ENCODE data around the gene KLF13. TPM values are rescaled to one million over a fixed set of nuclear protein-coding genes. Genes with fewer than 3 reads are reported as not detected.

KLF13 gene
- polyA plus RNA-seq, 1 experiment, result 11.5 TPM

DNA sequence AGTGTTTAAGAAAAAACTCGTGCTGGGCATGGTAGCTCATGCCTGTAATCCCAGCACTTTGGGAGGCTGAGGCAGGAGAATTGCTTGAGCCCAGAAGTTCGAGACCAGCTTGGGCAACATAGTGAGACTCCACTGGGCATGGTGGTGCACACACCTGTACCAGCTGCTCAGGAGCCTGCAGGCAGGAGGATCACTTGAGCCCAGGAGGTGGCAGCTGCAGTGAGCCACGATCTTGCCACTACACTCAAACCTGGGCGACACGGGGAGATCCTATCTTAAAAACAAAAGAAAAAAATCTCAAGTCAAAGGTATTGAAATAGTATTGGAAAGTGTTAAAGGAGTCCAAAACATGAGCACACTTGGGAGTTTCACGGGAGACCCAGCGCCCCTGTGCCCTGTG is 14.0 kb downstream of the KLF13 start:
- CTCF ChIA-PET, result interaction anchor here (0.7 to 1.7 kb wide), 2 partner anchors 12 to 111 kb away, joined by 3 read pairs; no protein-coding TSS in a partner anchor
- no peak for DNase-seq (ENCODE audit: low read depth)

DNA sequence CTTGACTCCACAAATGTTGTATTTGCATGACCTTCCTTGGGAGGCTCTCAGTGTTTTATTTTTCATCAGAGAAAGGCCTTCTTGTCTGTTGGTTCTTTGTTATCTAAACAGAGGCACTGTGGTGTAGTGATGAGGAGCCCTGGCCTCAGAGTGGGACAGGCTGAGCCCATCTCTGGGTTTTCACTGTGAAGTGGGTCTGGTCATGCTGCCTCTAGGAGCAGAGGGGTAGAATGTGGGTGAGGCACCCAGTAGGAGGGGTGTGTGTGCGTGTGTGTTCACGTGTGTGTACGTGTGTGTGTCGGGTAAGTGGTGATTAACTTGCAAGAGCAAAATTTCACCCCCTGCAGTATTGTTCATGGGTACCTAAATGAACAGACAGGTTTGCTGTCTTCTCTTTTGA is 14.4 kb downstream of the KLF13 start:
- ChIA-PET CTCF (interaction anchor here (0.7 to 1.7 kb wide), 2 partner anchors 12 to 111 kb away, joined by 3 read pairs; no protein-coding TSS in a partner anchor), POLR2A (no interaction called here)
- TF ChIP-seq, protein P1, sequence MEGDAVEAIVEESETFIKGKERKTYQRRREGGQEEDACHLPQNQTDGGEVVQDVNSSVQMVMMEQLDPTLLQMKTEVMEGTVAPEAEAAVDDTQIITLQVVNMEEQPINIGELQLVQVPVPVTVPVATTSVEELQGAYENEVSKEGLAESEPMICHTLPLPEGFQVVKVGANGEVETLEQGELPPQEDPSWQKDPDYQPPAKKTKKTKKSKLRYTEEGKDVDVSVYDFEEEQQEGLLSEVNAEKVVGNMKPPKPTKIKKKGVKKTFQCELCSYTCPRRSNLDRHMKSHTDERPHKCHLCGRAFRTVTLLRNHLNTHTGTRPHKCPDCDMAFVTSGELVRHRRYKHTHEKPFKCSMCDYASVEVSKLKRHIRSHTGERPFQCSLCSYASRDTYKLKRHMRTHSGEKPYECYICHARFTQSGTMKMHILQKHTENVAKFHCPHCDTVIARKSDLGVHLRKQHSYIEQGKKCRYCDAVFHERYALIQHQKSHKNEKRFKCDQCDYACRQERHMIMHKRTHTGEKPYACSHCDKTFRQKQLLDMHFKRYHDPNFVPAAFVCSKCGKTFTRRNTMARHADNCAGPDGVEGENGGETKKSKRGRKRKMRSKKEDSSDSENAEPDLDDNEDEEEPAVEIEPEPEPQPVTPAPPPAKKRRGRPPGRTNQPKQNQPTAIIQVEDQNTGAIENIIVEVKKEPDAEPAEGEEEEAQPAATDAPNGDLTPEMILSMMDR (IDR thresholded peaks at IDR 0.05; ENCODE audit: insufficient read depth, low read depth, low read length), result no peak
- Histone ChIP-seq H3K36me3 (ENCODE audit: control insufficient read depth, insufficient read depth, low read length) (no peaks in the 10 kb centered on the region; the same call in 1 of the 2 replicates), H3K27me3 (ENCODE audit: control insufficient read depth, insufficient read depth, low read length) (no peaks in the 10 kb centered on the region), H3K4me3 (ENCODE audit: low read depth, low read length) (no peak overlapping the region)
- DNase-seq (ENCODE audit: low read depth), result no peak

More for the DNA sequence above, 14.0 kb downstream of the KLF13 start:
- Histone ChIP-seq H3K27me3 (ENCODE audit: control insufficient read depth, insufficient read depth, low read length) (no peaks in the 10 kb centered on the region), H3K36me3 (ENCODE audit: control insufficient read depth, insufficient read depth, low read length) (no peaks in the 10 kb centered on the region; the same call in 1 of the 2 replicates), H3K4me3 (ENCODE audit: low read depth, low read length) (no peak overlapping the region)
- POLR2A ChIA-PET, result no interaction called here
- TF ChIP-seq, protein P1 (IDR thresholded peaks at IDR 0.05; ENCODE audit: insufficient read depth, low read depth, low read length), result no peak

DNA sequence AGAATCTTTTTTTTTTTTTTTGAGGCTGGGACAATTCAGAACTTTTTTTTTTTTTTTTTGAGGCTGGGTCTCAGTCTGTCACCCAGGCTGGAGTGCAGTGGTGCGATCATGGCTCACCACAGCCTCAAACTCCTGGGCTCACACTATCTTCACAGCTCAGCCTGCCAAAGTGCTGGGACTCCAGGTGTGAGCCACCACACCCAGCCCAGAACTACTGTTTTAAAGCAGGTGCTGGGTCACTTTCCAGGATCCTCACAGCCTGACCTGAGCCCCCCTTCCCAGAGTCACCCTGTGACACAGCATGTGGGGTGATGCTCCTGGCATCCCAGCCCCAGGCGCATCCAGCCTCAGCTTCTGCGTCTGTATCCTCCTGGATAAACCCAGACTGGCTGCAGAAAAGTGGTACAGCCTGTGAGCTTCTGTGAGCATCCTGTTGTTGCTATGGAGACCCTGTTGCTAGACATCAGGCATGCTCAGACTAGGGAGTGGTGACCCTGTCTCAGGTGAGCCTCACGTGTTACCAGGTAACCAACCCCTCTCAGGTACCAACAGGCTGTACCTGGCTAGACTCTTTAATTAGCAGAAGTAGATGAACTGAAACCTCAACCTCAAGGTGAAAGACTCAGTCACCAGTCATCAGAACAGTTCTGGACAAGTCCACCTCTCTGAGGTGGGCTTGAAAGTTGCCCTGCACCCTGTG is 15.0 kb downstream of the KLF13 start:
- POLR2A ChIA-PET, result no interaction called here
- Histone ChIP-seq H3K4me3 (ENCODE audit: low read depth, low read length) (no peak overlapping the region), H3K27me3 (ENCODE audit: control insufficient read depth, insufficient read depth, low read length) (no peaks in the 10 kb centered on the region), H3K36me3 (ENCODE audit: control insufficient read depth, insufficient read depth, low read length) (no peaks in the 10 kb centered on the region; the same call in 1 of the 2 replicates)
- CTCF ChIA-PET, result interaction anchor here (1.7 kb wide), 1 partner anchor 110 kb away, joined by 3 read pairs; no protein-coding TSS in a partner anchor
- no peak for DNase-seq (ENCODE audit: low read depth)
- TF ChIP-seq, protein P1 (IDR thresholded peaks at IDR 0.05; ENCODE audit: insufficient read depth, low read depth, low read length), result no peak

DNA sequence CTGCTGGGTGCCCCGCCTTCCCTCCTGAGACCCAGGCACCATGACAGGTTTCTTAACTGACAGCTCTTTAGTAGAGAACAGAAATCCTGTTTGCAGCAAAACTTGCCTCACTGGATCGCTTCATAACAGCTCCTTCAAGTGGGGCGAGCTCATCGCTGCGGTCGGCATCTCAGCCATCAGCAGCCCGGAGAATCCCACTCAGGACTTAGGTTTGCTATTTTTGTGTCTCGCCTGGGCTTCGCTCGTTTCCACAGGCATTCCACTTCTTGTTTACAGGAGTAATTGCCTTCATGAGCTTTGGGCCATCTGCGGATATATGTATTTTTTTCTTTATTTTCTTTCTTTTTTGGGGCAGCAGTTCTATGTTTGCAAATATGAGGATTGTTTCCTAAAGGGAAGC is 15.7 kb downstream of the KLF13 start:
- Histone ChIP-seq H3K36me3 (ENCODE audit: control insufficient read depth, insufficient read depth, low read length) (no peaks in the 10 kb centered on the region; the same call in 1 of the 2 replicates), H3K27me3 (ENCODE audit: control insufficient read depth, insufficient read depth, low read length) (no peaks in the 10 kb centered on the region), H3K4me3 (ENCODE audit: low read depth, low read length) (no peak overlapping the region)
- POLR2A ChIA-PET, result no interaction called here
- DNase-seq (ENCODE audit: low read depth), result no peak
- TF ChIP-seq, protein P1 (IDR thresholded peaks at IDR 0.05; ENCODE audit: insufficient read depth, low read depth, low read length), result no peak
- CTCF ChIA-PET, result interaction anchor here (0.9 kb wide), 1 partner anchor 23 kb away, joined by 3 read pairs; no protein-coding TSS in a partner anchor

DNA sequence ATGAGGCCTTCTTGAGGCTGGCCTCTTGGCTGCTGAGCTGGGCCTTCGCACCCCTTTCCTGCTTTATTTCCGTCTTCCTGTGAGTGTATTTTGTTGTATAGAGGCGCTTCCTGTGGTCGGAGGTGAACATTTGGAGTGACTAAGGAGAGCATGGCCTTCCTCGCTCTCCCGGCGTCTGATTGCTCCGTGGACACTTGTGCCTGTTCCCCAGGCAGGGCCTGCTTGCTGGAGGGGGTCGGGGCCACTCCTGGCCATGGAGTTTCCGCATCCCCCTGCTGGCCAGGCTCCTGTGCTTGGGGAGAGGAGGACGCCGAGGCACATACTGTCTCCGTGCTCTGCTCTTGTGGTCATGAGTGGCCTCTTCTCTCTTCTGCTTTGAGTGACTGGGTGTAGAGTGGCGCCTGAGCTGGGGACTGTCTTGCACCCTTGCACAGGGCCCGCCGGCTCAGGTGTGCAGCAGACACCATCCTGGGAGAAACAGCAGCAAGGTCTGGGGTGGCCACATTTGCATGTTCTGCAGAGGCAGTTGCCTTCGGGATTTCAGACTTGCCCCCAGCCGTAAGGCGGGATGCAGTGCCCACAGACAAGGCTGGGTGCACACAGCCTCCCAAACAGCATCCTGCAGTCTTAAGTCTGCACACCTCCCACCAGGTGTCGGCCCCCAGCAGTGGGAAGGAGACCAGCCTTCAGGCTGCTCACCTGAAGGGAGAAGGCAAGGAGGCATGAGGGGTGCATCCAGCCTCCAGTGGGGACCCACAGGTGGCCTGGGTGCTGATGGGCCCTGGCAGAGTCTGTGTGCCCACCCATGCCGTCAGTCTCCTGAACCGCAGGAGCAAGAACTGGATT is 16.4 kb downstream of the KLF13 start:
- DNase-seq (ENCODE audit: low read depth), result no peak

More for the DNA sequence above, 16.4 kb downstream of the KLF13 start:
- POLR2A ChIA-PET, result no interaction called here
- H3K36me3 ChIP-seq (ENCODE audit: control insufficient read depth, insufficient read depth, low read length), result peaks cover 1% of the 10 kb centered on the region; the same call in 1 of the 2 replicates
- CTCF ChIA-PET, result interaction anchor here (0.9 kb wide), 1 partner anchor 23 kb away, joined by 3 read pairs; no protein-coding TSS in a partner anchor
- no peak overlapping the region for H3K4me3 ChIP-seq (ENCODE audit: low read depth, low read length)
- H3K27me3 ChIP-seq (ENCODE audit: control insufficient read depth, insufficient read depth, low read length), result no peaks in the 10 kb centered on the region
- TF ChIP-seq, protein P1 (IDR thresholded peaks at IDR 0.05; ENCODE audit: insufficient read depth, low read depth, low read length), result no peak

Measured in BJ (cell line).